CD4-positive, CD25-positive, alpha-beta regulatory T cell (primary cell): ENCODE results near the gene HDLBP. TPM values are rescaled to one million over a fixed set of nuclear protein-coding genes. Genes with fewer than 3 reads are reported as not detected.

Experiments used
- ATAC-seq, 2 donors: fragments of 150-1000 bp; cut with Tn5 transposase; one replicate each; pipeline ENCODE4 v1.10.0; 2021; ENCODE audit warnings: low read depth in 2 of 2, moderate number of reproducible peaks in 2 of 2, moderate library complexity in 1 of 2
- DNase-seq, 3 donors: peaks; one replicate each; pipeline versions ENCODE4 v3.0.0 to v3.0.0-alpha.2; 2012 to 2022; ENCODE audit warnings: mixed read lengths in 1 of 3
- H3K27ac ChIP-seq: one replicate; pipeline ENCODE4 v1.7.0; 2013; ENCODE audit warnings: mild to moderate bottlenecking, low read length; ENCODE audit not compliant: insufficient read depth, poor library complexity, severe bottlenecking
- H3K27me3 ChIP-seq: one replicate; pipeline ENCODE4 v1.7.0; 2013; ENCODE audit warnings: low read length; ENCODE audit not compliant: control insufficient read depth, insufficient read depth
- H3K36me3 ChIP-seq: one replicate; pipeline ENCODE4 v1.7.0; 2013; ENCODE audit warnings: mild to moderate bottlenecking, low read length, moderate library complexity; ENCODE audit not compliant: control insufficient read depth, insufficient read depth
- H3K4me1 ChIP-seq: 2 replicates; pipeline ENCODE4 v1.7.0; 2013; ENCODE audit warnings: mild to moderate bottlenecking, low read length; ENCODE audit not compliant: insufficient read depth, control insufficient read depth, poor library complexity, severe bottlenecking
- H3K4me3 ChIP-seq: one replicate; pipeline ENCODE4 v1.7.0; 2013; ENCODE audit warnings: low read depth, mild to moderate bottlenecking, low read length, moderate library complexity
- H3K9me3 ChIP-seq, 2 experiments: 1 replicate in 1 of 2; 2 replicates in 1 of 2; pipeline ENCODE4 v1.7.0; 2013; ENCODE audit warnings: low read length in 2 of 2, mild to moderate bottlenecking in 1 of 2, moderate library complexity in 1 of 2; ENCODE audit not compliant: control insufficient read depth in 2 of 2
- H3K27ac Mint-ChIP-seq, 3 donors: one replicate each; pipeline ENCODE4 v1.8.0; 2020 to 2022; ENCODE audit warnings: mild to moderate bottlenecking in 3 of 3, mixed read lengths in 3 of 3, moderate library complexity in 2 of 3
- H3K27me3 Mint-ChIP-seq: one replicate; pipeline ENCODE4 v1.8.0; 2022; ENCODE audit warnings: mild to moderate bottlenecking, mixed read lengths
- H3K36me3 Mint-ChIP-seq: one replicate; pipeline ENCODE4 v1.8.0; 2020; ENCODE audit warnings: mixed read lengths
- H3K4me1 Mint-ChIP-seq, 4 donors: one replicate each; pipeline ENCODE4 v1.8.0; 2020 to 2022; ENCODE audit warnings: mixed read lengths in 4 of 4, mild to moderate bottlenecking in 1 of 4
- H3K4me3 Mint-ChIP-seq, 4 donors: one replicate each; pipeline ENCODE4 v1.8.0; 2020 to 2022; ENCODE audit warnings: mild to moderate bottlenecking in 4 of 4, mixed read lengths in 4 of 4, moderate library complexity in 3 of 4
- H3K9me3 Mint-ChIP-seq, 7 donors: one replicate each; pipeline ENCODE4 v1.8.0; 2020 to 2022; ENCODE audit warnings: mixed read lengths in 7 of 7, mild to moderate bottlenecking in 3 of 7, moderate library complexity in 2 of 7
- polyA plus RNA-seq, 4 donors: library from polyadenylated mRNA; unstranded; fragments of 300-500 nt; fragmentation: Illumina TruSeq; gene quantifications; one replicate each; pipeline ENCODE4 v1.2.3, GENCODE V29; 2021
- total RNA-seq: library from RNA; stranded (reverse); gene quantifications from one replicate; pipeline ENCODE4 v1.2.3, GENCODE V29; 2022

HDLBP gene
- total and polyA plus RNA-seq, 5 donors from 2014 or later = 33.6 to 121 (median 41.7) TPM

- Mint-ChIP-seq H3K27ac (no peak overlapping the region), H3K4me1 (peaks cover 8 to 25% (median 18%) of the 10 kb centered on the region in 4 donors), H3K4me3 (peak overlapping the region in 2 of 4 donors; percentile 55 to 79), H3K36me3 (no peaks in the 10 kb centered on the region), H3K9me3 (peaks cover 0 to 4% (median 0%) of the 10 kb centered on the region in 7 donors), H3K27me3 (peaks cover 26% of the 10 kb centered on the region)
- no peaks in the 10 kb centered on the region for H3K36me3 ChIP-seq
- H3K4me3 ChIP-seq = no peak overlapping the region
- ATAC-seq (no peak), DNase-seq (no peak)
- H3K4me1 ChIP-seq = peaks cover 7% of the 10 kb centered on the region
- no peak overlapping the region for H3K27ac ChIP-seq
- no peaks in the 10 kb centered on the region for H3K9me3 ChIP-seq
- no peaks in the 10 kb centered on the region for H3K27me3 ChIP-seq
Measured at GRCh38 chr2:241219856-241220356, 95.6 kb downstream of the HDLBP start.

GRCh38 chr2:241219030-241219382 is 96.5 kb downstream of the HDLBP start:
- DNase-seq = no peak
- peak overlapping the region; percentile 64 for H3K4me3 ChIP-seq
- no peaks in the 10 kb centered on the region for H3K27me3 ChIP-seq
- H3K4me3 Mint-ChIP-seq = peak overlapping the region; percentile 79 to 93 (median 90)
- ATAC-seq = no peak
- H3K4me1 Mint-ChIP-seq = peaks cover 8 to 25% (median 16%) of the 10 kb centered on the region in 4 donors
- no peaks in the 10 kb centered on the region for H3K9me3 ChIP-seq
- H3K27me3 Mint-ChIP-seq = peaks cover 26% of the 10 kb centered on the region
- H3K9me3 Mint-ChIP-seq = no peaks in the 10 kb centered on the region
- no peak overlapping the region for H3K27ac ChIP-seq
- H3K36me3 ChIP-seq = no peaks in the 10 kb centered on the region
- H3K27ac Mint-ChIP-seq = peak overlapping the region in 2 of 3 donors; percentile 13 to 28
- no peaks in the 10 kb centered on the region for H3K36me3 Mint-ChIP-seq
- H3K4me1 ChIP-seq = peaks cover 7% of the 10 kb centered on the region

- peak; percentile 40 to 58 (median 48) for DNase-seq
- no peaks in the 10 kb centered on the region for H3K36me3 Mint-ChIP-seq
- peaks cover 7% of the 10 kb centered on the region for H3K4me1 ChIP-seq
Measured at GRCh38 chr2:241218131-241219029, 97.1 kb downstream of the HDLBP start.

GRCh38 chr2:241217320-241218031 is 98.0 kb downstream of the HDLBP start:
- H3K27ac ChIP-seq = no peak overlapping the region
- H3K27ac Mint-ChIP-seq = peak overlapping the region in 2 of 3 donors; percentile 36 to 71
- H3K36me3 Mint-ChIP-seq = no peaks in the 10 kb centered on the region

More at GRCh38 chr2:241218131-241219029, 97.1 kb downstream of the HDLBP start:
- H3K27ac Mint-ChIP-seq = peak overlapping the region; percentile 13 to 78 (median 23)
- peaks cover 26% of the 10 kb centered on the region for H3K27me3 Mint-ChIP-seq
- Histone ChIP-seq H3K36me3 (no peaks in the 10 kb centered on the region), H3K27me3 (no peaks in the 10 kb centered on the region), H3K9me3 (no peaks in the 10 kb centered on the region), H3K4me3 (peak overlapping the region; percentile 64), H3K27ac (no peak overlapping the region)
- peak overlapping the region; percentile 79 to 93 (median 90) for H3K4me3 Mint-ChIP-seq
- H3K4me1 Mint-ChIP-seq = peaks cover 8 to 25% (median 16%) of the 10 kb centered on the region in 4 donors
- H3K9me3 Mint-ChIP-seq = no peaks in the 10 kb centered on the region
- peak; percentile 41 to 42 for ATAC-seq

GRCh38 chr2:241216211-241216761 is 99.2 kb downstream of the HDLBP start:
- peaks cover 7% of the 10 kb centered on the region for H3K4me1 ChIP-seq
- no peaks in the 10 kb centered on the region for H3K36me3 ChIP-seq
- Mint-ChIP-seq H3K4me3 (peak overlapping the region; percentile 63 to 85 (median 82)), H3K4me1 (peaks cover 8 to 22% (median 15%) of the 10 kb centered on the region in 4 donors), H3K27me3 (peaks cover 26% of the 10 kb centered on the region), H3K9me3 (no peaks in the 10 kb centered on the region), H3K36me3 (no peaks in the 10 kb centered on the region), H3K27ac (peak overlapping the region in 2 of 3 donors; percentile 40 to 59)
- no peaks in the 10 kb centered on the region for H3K27me3 ChIP-seq
- DNase-seq = no peak
- no peak overlapping the region for H3K4me3 ChIP-seq
- no peak for ATAC-seq
- H3K9me3 ChIP-seq = no peaks in the 10 kb centered on the region
- no peak overlapping the region for H3K27ac ChIP-seq

More at GRCh38 chr2:241217320-241218031, 98.0 kb downstream of the HDLBP start:
- Mint-ChIP-seq H3K4me3 (peak overlapping the region; percentile 79 to 92 (median 85)), H3K4me1 (peaks cover 8 to 21% (median 14%) of the 10 kb centered on the region in 4 donors), H3K27me3 (peaks cover 26% of the 10 kb centered on the region), H3K9me3 (no peaks in the 10 kb centered on the region)
- ATAC-seq (peak; percentile 13 to 28), DNase-seq (peak; percentile 15 to 32 (median 30))
- H3K4me1 ChIP-seq = peaks cover 7% of the 10 kb centered on the region
- no peaks in the 10 kb centered on the region for H3K36me3 ChIP-seq
- no peaks in the 10 kb centered on the region for H3K27me3 ChIP-seq
- no peak overlapping the region for H3K4me3 ChIP-seq
- H3K9me3 ChIP-seq = no peaks in the 10 kb centered on the region

DNA sequence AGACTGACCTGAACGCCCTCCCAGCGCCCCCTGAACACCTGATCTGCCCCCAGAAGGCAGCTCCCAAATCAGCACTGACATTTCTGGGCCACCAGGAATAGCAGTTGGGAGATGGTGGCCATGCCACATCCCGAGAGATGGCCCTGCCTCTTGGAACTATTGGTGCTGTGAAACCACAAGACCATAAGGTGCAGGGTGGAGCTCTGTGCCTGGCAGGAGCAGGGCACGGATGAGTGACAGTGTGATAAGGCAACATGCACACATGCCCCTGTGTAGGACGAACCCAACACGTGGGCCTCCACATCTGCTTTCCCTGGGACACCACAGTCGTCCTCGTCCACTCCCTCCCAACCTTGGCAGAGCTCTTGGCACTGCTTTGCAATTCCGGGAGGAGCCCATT is 100.1 kb downstream of the HDLBP start:
- DNase-seq (no peak), ATAC-seq (no peak)
- Histone ChIP-seq H3K27me3 (no peaks in the 10 kb centered on the region), H3K9me3 (no peaks in the 10 kb centered on the region), H3K36me3 (no peaks in the 10 kb centered on the region), H3K4me3 (no peak overlapping the region), H3K27ac (no peak overlapping the region), H3K4me1 (peaks cover 7% of the 10 kb centered on the region)
- Mint-ChIP-seq H3K27me3 (peaks cover 26% of the 10 kb centered on the region), H3K27ac (no peak overlapping the region), H3K4me3 (peak overlapping the region in 2 of 4 donors; percentile 31 to 69), H3K9me3 (no peaks in the 10 kb centered on the region), H3K4me1 (peaks cover 8 to 22% (median 15%) of the 10 kb centered on the region in 4 donors), H3K36me3 (no peaks in the 10 kb centered on the region)

DNA sequence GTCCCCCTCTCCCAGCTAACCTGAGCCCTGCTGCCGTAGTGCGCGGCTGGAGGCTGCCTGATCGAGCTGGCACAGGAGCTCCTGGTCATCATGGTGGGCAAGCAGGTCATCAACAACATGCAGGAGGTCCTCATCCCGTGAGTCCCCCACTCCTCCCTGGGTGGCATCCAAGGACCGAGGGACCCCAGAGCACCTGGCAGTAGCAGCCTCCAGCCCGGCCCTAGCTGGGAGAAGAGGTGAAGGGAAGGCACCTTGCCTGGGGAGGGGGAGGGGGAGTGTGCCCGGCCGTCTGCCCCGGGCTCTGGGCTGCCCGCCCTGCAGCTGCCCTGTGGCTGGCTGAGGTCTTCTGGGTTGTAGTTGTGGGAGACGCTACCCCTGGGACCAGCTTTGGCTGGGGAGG is 100.7 kb downstream of the HDLBP start:
- Mint-ChIP-seq H3K27me3 (peaks cover 22% of the 10 kb centered on the region), H3K27ac (no peak overlapping the region), H3K9me3 (no peaks in the 10 kb centered on the region), H3K4me1 (peaks cover 8 to 22% (median 15%) of the 10 kb centered on the region in 4 donors), H3K36me3 (no peaks in the 10 kb centered on the region), H3K4me3 (no peak overlapping the region)
- no peak for ATAC-seq
- no peaks in the 10 kb centered on the region for H3K9me3 ChIP-seq
- H3K4me1 ChIP-seq = peaks cover 7% of the 10 kb centered on the region
- no peaks in the 10 kb centered on the region for H3K36me3 ChIP-seq
- DNase-seq = no peak
- H3K27ac ChIP-seq = no peak overlapping the region
- H3K27me3 ChIP-seq = no peaks in the 10 kb centered on the region
- no peak overlapping the region for H3K4me3 ChIP-seq
